HPDE6-E6E7 (cell line): ENCODE measurements around the gene DNM2.

Experiments used
- DNase-seq: peaks from one replicate; pipeline ENCODE4 v3.0.0; 2011; ENCODE audit warnings: missing footprints; ENCODE audit errors: extremely low spot score

DNM2 gene

DNA sequence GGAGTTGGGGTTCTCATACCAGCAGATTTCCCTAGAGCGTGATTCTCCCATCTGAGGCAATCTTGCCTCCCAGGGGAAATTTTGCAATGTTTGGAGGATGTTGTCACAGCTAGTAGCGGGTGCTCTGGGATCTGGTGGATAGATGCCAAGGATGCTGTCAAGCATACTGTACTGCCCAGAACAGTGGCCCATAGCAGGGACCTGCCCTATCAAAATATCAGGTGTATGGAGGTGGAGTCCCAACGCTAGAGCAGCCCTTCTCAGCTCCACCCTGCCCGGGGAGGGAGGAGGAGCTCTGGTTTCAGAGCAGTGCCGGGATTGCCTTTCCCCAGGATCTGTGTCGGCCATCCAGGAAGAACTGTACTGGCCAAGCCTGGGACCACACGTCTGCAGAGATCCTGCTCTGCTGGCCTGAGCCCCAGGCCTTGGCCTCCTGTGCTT, 27.5 kb upstream of the DNM2 start:
- no peak for DNase-seq

DNA sequence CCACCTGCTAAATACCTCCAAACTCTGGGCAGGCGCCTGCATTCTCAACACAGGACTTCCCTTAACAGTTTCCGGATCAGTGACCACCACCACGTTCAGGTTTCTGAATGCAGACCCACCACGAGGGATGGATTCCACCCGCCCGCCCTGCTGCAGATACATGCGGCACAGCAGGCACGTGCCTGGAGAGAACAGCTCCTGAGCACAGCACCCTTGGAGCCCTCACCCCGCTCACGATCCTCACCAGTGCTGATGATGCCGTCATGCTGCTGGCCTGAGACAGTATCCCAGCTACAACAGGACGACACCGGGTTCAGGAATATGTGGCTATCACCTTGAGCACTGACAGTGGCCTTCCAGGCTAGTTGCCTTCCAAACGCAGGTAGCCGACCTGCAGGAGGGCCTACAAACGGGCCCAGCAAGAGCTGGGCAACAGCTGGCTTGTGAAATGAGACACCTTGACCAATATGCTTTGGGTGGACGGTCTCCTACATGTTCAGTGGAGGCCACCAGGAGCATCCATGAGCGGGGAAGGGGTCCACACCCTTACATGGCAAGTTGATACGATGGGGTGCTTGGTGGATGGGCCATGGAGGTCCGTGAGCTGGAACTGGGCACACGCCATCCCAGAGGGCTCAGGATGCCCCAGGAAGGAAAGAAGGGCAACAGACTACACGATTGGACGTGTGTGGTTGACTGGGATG, 26.5 kb upstream of the DNM2 start:
- DNase-seq, result no peak

DNA sequence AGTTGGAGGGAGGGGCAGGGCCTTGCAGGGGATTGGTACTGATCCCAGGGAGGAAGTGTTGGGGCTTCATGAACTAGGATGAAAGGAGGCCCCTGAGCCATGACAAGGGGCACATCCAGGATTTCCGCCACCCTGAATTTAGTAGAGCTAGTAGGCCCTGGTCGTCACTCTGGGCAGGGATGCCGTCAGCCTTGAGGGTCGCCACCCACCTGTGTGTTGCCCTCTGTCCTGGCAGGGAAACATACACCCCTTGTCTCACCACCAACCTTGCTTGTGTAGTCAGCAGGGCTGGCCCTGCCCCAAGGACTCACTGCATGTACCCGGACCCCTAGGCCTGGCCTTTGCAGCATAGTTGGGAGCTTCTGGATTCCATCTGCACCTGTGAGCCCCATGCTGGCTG, 26.0 kb upstream of the DNM2 start:
- DNase-seq, result no peak

DNA sequence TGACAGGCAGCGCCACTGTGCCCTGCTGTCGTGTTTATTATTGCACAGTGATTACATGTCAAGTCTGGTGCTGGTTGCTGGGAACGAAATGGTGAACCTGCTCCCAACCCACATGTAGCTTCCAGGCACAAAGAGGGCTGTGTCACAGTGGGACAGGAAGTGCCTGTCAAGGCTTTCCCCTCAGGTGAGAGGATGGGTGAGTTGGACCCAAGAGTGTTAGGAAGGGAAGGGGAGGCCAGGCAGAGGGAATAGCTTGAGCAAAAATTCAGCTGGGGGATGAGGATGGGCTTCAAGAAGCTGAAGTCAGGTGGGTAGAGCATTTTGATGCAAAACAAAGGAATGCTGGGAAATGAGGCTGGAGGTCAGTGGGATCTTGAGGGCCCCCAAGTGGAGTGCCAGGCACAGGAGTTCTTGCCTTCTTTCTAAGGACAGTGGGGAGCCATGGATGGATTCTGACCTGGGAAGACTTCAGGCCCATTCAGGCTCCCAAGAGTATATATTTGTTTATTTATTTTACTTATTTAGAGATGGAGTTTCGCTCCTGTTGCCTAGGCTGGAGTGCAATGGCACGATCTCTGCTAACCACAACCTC, 25.1 kb upstream of the DNM2 start:
- no peak for DNase-seq

DNA sequence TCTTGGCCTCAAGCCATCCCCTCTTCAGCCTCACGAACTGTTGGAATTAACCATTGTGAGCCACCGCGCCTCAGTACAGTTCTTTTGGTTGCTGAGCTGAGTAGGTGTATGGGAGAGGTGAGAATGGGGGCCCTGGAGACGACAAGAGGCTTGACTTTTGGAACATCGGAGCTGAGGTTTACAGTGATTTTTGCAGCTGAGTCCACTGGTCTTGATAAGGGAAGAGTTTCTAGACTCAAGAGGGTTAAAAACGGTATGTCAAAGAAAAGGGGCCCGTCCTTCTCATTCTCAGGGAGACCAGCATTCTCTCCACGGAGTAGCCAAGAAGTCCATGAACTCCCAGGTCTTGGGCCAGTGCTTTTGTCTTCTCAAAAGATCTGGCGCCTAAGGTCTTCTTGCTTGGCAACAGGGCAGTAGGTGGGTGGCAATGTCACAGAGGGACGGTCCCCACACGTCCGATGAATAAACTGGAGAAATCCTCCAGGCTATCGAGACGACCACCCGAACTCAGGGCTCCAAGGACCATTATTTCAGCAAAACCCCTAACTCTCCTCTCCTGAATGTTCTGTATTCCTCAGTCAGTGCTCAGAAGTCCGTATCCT, 23.1 kb upstream of the DNM2 start:
- no peak for DNase-seq

DNA sequence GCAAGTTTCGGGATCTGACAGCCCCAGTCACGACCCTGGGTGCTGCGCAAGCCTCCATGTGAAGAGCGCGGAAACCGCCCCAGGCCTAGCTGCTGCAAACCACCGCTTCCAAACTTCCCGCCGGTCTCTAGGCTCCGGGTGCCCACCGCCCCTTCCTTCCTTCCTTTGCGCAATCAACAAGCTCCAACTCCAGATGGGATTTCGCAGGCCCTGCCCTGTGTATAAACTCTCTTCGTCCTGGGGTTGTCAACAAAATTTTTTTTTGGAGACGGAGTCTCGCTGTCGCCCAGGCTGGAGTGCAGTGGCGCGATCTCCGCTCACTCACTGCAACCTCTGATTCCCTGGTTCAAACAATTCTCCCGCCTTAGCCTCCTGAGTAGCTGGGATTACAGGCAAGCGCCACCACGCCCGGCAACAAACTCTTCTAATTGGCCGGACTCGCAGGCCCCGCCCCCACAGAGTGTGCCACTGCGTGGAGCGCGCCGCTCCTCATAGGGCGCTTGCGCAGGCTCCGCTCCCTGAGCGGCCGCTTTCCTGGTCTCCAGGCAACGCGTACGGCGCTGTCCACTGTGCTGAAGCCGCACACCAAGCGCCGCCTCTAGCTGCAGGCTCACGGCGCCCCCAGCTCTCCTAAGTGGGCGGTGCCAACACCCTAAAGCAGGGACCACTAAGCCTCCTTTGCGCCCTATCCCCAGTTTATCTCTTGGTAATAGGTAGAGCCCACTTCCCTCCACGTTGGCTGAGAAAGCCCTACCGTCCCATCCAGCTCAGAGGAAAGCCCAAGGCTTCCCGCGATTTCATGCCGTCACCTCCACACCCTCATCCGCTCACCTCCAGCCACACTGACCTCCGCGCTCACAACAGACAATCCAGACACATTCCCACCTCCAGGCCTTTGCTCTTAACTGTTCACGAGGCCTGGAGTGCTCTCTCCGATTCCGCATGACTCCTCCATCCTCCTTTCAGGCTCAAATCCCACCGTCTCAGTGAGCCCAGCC, 22.2 kb upstream of the DNM2 start:
- peak; percentile 93 for DNase-seq

DNA sequence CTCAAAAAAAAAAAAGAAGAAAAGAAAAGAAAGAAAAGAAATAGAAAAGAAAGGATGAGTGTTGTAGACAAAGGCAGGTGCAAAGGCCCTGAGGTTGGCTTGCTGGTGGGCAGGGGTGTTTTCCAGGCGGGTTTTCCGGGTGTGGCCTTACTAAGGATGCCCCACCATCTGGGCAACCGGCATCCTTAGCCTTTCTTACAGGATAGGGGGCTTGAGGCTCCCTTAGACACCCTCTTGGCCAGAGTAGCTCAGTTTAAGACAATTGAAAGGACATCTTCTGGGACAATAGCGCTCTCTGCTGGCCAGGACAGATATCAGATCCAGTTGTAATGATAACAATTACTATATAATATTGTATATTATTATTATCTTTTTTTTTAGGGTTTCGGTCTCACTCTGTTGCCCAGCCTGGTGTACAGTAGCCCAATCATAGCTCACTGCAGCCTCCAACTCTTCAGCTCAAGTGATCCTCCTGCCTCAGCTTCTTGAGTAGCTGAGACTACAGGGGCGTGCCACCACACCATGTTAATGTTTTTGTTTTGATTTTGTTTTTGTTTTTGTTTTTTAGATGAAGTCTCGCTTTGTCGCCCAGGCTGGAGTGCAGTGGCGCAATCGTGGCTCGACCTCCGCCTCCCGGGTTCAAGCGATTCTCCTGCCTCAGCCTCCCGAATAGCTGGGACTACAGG, 18.1 kb upstream of the DNM2 start:
- DNase-seq, result no peak

DNA sequence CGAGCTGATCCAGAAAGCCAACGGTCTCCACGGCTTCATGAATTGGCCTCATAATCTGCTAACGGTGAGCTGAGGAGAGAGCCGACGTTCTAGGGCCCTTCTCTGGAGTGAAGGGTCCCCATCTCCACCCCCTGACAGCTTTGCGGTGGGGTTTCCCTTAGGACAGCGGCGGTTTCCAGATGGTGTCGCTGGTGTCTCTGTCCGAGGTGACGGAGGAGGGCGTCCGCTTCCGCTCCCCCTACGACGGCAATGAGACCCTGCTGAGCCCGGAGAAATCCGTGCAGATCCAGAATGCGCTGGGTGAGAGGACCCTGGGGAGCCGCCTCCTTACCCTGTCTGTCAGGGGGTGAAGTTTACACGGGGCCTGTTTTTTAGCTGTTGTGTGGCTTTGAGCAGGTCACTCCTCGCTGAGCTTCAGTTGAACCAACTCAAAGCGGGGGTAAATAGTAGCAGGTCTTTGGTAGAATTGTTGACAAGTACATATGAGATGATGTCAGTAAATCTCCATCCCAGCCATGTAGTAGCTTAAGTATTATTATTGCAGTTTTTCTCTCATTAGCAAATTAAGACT, 15.8 kb upstream of the DNM2 start:
- DNase-seq, result no peak

DNA sequence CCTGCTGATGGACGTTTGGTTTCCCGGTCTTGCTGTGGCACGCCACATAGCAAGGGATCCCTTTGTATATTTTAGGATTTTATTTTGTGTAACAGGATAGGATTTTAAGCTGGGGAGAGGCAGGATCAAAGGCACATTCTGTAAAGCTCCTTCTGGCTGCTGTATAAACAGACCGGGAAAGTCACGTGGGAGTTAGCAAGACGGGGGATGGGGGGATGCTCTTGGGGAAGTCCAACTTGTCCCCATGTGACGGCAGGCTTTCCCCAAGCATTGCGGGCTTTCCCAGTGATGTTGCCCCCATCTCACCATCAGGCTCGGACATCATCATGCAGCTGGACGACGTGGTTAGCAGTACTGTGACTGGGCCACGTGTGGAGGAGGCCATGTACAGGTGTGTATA, 10.9 kb upstream of the DNM2 start:
- DNase-seq, result no peak

DNA sequence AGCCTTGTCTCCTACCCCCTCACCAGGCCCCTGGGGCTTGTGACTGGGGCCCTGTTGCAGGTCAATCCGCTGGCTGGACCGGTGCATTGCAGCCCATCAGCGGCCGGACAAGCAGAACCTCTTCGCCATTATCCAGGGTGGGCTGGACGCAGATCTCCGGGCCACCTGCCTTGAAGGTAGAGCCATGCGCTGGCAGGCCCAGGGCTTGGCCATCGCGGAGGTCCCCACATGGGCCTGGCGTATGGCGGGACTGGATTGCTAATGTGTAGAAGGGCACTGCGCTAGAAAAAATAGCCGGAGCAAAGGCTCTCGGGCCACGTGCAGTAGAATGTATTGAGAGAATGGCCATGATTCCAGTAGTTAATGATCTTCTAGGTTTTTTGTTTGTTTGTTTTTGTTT, 10.4 kb upstream of the DNM2 start:
- no peak for DNase-seq

DNA sequence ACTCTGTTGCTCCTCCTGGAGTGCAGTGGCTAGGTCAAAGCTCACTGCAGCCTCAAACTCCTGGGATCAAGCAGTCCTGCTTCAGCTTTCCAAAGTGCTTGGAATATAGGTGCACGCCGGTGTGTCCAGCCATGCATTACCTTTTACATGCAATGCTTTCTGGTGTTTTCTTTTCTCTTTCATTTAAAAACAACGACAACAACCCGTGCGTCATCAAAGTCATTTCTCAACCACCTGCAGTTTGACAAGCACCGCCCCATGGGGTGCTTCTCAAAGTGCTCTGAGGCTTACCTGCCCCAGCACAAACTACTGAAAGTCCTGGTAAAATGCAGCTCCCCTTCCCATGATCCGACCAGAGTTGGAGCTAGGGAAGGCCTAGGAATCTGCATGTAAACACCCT, 9.6 kb upstream of the DNM2 start:
- DNase-seq, result no peak

DNA sequence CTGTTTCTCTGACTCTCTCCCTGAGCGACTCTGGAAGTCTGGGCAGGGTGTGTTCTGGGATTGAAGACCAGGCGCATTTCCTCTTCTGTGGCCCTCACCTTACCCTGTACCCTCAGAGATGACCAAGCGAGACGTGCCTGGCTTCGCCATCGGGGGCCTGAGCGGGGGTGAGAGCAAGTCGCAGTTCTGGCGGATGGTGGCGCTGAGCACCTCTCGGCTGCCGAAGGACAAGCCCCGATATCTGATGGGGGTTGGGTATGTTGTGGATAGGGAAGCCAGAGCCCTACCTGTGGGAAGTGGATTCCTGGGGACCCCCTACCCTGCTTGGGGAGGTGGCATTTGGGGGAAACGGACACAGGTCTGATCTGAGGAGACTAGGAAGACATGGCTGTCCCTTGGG, 5.8 kb upstream of the DNM2 start:
- no peak for DNase-seq

DNA sequence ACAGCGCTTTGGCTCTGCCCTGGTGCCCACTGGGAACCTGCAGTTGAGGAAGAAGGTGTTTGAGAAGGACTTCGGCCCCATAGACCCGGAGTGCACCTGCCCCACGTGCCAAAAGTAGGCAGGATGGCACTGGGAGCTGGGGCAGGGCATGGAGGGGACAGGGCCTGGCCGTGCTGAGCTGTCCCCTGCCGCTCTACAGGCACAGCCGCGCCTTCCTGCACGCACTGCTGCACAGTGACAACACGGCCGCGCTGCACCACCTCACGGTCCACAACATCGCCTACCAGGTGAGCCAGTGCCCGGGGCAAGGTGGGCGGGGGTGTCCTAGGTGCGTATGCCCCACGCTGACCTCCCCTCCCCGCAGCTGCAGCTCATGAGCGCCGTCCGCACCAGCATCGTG, 5.1 kb upstream of the DNM2 start:
- DNase-seq, result no peak

DNA sequence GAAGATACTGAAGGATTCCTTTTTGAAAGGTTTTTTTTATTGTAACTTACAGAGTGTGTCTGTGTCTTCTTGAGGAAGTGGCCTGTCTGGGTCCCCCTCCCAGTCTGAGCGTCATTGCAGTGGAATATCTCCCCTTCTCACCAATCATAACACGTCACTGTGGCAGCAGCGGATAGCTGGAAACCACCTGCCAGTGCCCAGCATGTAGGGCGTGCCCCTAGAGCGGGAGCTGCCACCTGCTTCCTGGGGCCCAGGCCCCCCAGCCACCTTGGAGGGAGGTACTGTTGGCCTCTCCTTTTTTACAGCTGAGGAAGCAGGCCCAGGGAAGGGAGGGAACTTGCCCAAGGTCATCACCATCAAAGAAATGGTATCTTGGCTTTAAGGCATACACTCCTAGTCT, 4.6 kb upstream of the DNM2 start:
- no peak for DNase-seq

DNA sequence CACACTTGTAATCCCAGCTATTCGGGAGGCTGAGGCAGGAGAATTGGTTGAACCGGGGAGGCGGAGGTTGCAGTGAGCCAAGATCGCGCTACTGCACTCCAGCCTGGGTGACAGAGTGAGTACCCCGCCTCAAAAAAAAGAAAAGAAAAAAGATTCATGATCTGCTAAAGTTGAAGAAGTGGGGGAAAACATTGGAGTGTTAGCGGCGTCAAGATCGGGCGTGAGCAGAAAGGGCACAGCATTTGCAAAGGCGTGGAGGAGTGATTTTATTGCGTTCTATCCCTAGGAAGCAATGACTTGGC, 874 bp upstream of the DNM2 start:
- no peak for DNase-seq

DNA sequence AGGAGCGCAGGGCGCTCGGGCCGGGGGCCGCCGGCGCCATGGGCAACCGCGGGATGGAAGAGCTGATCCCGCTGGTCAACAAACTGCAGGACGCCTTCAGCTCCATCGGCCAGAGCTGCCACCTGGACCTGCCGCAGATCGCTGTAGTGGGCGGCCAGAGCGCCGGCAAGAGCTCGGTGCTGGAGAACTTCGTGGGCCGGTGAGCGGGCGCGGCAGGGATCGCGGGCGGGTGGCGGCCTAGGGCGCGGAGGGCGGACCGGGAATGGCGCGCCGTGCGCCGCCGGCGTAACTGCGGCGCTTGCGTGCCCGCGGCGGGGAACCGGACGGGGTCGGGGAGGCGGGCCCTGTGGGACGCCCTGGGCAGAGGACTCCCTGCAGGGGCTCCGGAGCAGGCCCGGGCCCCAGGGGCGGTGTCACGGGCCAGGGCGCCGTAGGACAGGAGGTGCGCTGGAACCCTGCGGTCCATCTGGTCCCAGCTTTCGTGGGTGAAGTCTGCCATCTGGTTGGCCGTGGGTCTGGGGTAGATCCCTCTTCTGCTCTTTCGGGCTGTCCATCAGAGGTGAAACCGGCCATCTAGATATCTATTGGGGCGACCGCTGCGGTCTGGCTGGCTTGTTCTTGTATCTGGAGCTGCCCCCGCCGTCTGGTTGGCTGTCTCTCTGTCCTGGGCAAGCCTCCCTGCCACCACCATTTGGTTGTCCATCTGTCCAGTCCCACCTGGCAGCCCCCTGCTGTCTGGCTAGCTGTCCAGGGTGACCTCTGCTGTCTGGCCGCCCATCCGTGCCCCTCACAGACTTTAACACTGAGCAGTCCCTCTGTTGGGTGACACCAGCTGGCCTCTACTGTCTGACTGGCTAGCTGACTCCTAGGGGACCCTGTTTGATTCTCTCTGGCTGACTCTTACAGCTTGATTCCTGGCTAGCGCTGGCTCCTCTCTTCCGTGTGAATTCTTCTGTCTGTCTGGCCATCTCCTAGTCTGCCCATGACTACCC, 622 bp downstream of the DNM2 start:
- DNase-seq, result no peak

DNA sequence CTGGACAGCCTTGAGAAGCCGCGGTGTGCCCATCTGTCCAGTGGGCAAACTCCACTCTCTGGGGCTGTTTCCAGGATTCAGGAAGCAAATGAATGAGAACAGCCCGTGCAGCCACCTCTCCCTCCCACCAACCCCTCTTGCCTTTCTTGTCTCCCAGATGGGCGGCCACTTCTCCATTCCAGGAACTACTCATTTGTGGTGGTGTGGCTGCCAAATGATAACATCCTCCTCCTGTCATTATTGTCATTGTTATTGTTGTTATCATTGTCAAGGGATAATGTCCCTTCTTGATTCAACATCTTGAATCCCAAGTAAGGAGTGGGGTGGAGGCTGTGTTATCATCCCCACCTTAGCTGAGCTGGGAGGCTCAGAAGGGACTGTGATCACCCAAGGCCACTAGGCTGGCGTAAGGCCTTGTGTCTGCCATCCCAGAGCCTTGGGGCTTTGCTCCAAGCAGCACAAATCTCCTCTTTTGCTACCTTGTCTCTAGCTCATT, 1.6 kb downstream of the DNM2 start:
- DNase-seq, result no peak

DNA sequence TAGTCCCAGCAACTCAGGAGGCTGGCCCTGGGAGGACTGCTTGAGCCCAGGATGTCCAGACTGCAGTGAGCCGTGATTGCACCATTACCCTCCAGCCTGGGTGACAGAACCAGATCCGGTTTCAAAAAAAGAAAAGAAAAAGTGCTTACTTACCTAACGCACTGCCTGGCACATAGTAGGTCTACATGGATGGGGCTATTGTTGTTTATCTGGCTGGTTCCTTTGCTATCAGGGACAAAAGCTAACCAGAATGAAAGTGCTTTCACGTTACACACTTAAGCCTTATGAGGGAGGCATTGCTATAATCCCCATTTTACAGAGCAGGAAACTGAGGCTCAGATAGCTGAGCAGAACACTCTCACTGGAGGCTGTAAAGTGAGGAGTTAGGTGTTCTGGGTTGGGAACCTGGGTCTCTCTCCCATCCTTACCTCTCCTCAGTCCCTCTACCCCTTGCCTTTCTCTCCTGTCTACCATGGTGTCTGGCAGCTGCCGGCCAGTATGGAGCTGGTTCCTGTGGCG, 2.8 kb downstream of the DNM2 start:
- DNase-seq, result no peak

DNA sequence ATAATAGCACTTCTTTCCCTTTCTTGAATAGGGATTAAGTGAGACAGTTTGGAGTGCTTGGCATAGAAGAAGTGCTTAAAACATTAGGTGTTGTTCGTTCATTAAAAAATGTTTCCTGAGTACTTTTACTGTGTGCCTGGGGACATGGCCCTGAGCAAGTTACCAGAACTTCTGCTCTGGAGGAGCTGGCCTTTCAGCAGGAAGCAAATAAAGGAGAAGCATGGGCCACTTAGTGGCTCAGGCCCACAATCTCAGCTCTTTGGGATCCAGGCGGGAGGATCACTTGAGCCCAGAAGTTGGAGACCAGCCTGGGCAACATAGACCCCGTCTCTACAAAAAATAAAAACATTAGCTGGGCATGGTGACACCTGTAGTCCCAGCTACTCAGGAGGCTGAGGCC, 5.7 kb downstream of the DNM2 start:
- DNase-seq, result no peak

DNA sequence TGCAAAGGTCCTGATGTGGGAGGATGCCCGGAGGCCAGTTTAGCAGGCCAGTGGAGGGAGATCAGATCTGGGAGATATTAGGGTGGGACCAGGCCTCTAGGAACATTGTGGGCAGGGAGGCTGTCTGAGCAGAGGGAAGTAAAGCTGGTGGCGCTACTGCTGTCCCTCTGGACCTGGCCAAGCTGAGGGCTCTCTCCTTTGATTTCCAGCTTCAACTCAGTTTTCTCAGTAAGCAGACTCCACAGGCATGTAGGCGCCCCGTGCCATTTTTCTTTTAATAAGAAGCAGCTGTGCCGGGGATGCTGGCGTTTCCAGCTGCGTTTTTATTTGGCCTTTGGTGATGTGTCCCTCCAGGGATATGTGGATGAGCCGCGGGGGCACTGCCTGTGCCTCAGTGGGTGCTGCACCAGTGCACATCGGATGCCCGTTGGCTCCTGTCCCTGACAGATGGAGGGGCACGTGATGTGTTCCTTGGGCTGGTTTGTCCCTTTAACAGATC, 6.7 kb downstream of the DNM2 start:
- no peak for DNase-seq
